Measurements from ENCODE around the gene CREG1.
"Not testable (repeated sequence)": the region's sequence is repeated elsewhere in the genome, so short reads cannot be mapped to it uniquely, and the experiment has no call there.

CREG1 gene

GRCh38 chr1:167553136-167554027 is at the start of gene CREG1:
Gene CREG1, minus strand, starts transcription at chr1:167553762.
- DNase-seq: peak; percentile 93

GRCh38 chr1:167602840-167603239 is 49.3 kb upstream of the CREG1 start:
- no peak for DNase-seq

DNA sequence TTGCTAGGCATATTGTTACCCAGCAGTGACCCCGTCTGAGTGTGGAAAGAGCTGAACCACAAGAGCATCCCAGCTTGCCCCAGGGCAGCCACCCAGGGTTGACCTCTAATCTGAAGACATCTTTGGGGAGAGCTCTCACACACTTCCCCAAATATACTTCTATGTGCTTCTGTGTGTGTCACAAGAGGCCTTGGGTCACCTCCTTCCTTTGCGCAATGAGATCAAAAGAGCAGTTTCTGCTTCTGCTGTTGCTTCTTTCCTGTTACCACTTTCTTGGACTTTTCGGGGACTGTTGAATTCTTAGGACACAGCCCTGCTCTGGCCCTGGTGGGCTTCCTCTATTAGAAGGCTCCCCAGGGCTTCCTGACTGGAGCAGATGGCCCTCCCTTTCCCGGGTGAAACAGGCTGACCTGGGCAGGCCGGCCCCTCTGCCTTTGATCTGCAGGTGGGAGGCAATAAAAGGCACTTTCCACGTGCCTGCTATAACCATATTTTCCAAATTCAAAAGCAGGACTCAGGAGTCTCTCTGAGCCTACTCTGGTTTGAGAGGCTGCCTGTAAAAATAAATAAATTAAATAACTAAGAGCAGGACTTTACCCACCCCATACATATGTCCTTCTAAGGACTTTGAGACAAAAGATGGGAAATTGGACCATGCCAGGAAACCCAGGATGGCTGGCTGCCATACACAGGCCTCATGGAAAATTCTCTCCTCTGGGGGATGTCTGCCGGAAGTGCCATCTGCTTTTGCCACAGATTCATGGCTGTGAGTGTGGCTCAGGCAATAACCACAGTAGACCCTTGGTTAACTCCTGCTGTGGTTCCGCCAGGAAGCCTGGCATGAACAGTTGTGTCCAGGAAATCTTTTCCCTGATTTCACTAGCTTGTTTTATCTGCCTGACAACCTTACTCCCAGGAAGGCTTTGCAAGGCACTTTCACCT is 48.2 kb upstream of the CREG1 start:
- peak; percentile 98 for DNase-seq

DNA sequence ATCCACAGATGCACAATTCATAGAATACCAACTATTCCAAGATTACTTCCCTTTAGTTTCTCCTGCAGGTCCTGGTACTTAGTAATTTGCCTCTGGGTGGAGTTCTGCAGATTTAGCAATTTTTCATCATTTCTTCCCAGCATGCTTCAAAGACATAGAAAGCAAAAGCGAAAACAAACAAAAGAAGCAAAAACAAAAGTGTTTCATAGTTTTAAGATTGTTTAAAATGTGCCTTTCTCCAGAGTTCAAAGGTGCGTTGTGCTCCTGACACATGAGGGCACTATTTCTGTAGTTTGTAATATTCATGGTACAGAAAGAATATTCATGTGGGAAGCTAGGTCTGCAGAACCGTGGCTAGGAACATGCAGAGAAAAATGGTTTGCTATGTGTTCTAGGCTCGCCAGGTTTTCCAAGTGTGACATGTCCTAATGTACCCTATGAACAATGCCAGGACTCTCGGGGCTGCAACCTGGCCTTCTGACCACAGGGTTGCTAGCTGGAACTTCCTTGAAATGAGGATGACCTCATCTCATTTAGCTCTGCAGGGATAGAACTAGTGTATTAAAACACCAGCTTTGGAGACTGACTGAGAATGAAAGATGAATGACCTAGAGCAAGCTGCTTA is 46.5 kb upstream of the CREG1 start:
- DNase-seq: peak; percentile 84

DNA sequence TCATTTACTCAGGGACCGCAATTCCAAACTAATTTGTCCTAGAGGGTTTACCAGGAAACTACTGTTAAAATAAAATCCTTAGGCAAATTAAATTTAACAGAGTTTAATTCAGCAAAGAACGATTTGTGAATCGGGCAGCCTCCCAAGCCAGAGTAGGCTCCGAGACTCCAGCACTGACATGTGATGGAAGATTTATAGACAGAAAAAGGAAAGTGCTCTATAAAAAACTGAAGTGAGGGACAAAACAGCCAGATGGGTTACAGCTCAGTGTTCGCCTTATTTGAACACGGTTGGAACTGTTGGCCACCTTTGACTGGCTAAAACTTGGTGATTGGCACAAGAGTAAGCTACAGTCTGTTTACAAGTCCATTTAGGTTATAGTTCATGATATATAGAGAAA is 41.3 kb upstream of the CREG1 start:
- DNase-seq: no peak

DNA sequence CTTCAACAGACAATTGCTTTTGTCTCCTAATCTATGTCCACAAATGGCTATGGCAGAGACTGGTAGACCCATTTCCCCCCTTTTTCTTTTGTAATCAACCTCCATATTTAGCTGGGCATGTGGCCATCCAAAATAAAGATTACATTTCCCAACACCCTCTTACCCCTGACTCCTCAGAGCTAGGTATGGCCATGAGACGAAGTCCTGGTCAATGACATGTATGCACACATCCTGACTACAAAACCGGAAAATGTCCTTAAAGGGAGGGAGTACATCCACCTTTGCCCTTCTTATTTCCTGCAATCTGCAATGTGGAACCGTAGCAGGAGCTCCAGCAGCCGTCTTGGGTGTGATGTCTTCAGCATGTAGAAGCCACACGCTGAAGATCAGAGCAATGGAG is 40.3 kb upstream of the CREG1 start:
- no peak for DNase-seq

- no peak for DNase-seq
These were observed 38.9 kb upstream of the CREG1 start for GRCh38 chr1:167592475-167592874.

DNA sequence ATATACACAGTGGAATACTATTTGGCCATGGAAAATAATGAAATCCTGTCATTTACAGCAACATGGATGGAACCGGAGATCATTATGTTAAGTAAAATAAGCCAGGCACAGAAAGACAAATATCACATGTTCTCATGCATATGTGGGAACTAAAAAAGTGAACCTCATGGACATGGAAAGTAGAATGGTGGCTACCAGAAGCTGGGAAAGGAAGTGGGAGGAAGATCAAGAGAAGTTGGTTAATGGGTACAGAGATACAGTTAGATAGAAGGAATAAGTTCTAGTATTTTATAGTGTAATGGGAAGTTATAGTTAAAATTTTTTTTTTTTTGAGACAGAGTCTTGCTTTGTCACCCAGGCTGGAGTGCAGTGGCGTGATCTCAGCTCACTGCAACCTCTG is 34.8 kb upstream of the CREG1 start:
- DNase-seq: peak; percentile 53

DNA sequence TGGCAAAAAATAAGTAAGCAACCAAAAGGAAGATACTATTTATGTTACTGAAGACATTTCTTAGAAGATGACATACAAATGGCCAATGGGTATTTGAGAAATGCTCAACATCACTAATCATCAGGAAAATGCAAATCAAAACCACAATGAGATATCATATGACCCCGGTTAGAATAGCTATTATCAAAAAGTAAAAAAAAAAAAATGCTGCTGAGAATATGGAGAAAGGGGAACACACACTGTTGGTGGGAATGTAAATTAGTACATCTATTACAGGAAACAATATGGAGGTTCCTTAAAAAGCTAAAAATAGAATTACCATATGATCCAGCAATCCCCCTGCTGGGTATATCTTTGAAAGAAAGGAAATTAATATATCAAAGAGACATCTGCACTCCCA is 34.3 kb upstream of the CREG1 start:
- DNase-seq: peak; percentile 59

DNA sequence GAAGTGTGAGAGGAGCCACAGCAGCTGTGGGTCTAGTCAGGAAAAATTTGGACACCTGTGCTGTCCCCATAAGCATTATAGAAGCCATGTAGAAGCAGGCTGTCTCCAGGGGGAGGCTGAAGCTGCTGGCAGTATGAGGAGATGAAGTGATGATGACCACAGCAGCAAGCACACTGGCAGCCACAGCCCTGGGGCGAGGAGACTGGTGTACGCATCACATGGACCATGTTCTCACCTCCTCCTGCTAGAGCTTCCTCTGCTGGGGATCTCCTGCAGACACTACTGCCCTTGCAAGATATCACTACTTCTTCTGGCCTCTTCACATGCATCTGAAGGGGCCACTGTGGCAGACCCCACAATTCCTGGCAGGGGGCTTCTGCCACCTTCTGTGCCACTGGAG is 33.8 kb upstream of the CREG1 start:
- DNase-seq: peak; percentile 31

- DNase-seq: no peak
These were observed 31.0 kb upstream of the CREG1 start for GRCh38 chr1:167584581-167584980.

DNA sequence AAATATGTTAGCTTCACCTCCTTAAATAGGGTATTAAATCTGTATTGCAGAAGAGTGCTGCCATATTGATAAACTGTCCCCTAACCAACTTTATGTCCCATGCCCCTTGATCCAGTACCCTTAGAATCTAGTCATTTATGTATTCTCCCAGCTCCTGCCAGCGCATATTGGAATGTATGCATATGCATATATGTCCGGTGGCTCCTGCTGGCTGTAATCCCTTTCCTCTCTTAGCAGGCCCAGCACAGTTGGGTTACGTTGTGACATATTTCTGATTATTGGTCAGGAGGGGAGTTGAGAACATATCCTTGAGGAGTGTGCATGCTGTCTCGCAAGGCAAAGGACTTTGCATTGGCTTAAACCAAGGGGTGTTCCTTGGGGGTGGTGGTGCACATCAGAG is 29.2 kb upstream of the CREG1 start:
- DNase-seq: no peak

DNA sequence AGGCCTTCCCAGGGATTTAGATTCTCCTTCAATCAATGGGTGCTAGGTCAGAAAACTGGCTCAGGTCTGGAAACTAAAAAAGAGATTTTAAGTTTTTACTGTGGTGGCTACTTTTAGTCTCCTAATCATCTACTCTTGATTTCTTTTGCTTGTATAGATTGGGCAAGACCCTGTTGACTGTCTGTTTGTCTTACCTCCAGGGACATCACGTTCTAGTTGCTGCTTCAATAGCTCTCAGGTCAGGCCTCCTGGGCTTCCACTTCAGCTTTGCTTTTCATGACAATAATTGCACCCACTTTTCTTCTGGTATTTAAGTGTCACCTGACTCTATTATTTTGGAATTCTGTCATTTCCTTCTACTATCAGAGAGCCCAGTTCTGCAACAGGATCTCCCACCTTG is 28.5 kb upstream of the CREG1 start:
- DNase-seq: no peak

GRCh38 chr1:167579986-167580385 is 26.4 kb upstream of the CREG1 start:
- DNase-seq: no peak

GRCh38 chr1:167578939-167579521 is 25.5 kb upstream of the CREG1 start:
- DNase-seq: no peak

DNA sequence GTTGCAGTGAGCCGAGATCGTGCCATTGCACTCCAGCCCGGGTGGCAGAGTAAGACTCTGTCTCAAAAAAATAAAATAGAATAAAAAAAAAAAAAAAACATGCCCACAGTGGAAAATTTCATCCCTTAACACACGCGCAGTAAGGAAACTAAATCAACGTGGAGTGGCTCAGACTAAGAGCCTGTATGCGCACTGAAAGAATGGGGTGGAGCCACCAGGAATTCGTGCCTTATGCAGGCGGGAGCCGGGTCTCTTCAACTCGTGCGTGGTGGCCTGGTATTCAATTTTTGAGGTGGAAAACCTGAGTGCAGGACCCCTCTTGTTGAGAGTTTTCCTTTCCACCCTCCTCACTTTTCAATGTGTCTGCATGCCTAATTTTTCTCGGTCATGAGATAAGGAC is 22.1 kb upstream of the CREG1 start:
- DNase-seq: no peak

- DNase-seq: no peak
These were observed 19.5 kb upstream of the CREG1 start for GRCh38 chr1:167573035-167573434.

DNA sequence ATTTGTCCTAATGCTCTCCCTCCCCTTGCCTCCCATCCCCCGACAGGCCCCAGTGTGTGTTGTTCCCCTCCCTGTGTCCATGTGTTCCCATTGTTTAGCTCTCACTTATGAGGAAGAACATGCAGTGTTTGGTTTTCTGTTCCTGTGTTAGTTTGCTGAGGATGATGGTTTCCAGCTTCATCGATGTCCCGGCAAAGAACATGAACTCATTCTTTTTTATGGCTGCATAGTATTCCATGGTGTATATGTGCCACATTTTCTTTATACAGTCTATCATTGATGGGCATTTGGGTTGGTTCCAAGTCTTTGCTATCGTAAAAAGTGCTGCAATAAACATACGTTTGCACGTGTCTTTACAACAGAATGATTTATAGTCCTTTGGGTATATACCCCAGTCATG is 17.1 kb upstream of the CREG1 start:
- not testable (repeated sequence) for DNase-seq

GRCh38 chr1:167567663-167568062 is 14.1 kb upstream of the CREG1 start:
- DNase-seq: no peak

- no peak for DNase-seq
These were observed 13.2 kb upstream of the CREG1 start for GRCh38 chr1:167566766-167567165.

- no peak for DNase-seq
These were observed 12.4 kb upstream of the CREG1 start for GRCh38 chr1:167565922-167566321.

DNA sequence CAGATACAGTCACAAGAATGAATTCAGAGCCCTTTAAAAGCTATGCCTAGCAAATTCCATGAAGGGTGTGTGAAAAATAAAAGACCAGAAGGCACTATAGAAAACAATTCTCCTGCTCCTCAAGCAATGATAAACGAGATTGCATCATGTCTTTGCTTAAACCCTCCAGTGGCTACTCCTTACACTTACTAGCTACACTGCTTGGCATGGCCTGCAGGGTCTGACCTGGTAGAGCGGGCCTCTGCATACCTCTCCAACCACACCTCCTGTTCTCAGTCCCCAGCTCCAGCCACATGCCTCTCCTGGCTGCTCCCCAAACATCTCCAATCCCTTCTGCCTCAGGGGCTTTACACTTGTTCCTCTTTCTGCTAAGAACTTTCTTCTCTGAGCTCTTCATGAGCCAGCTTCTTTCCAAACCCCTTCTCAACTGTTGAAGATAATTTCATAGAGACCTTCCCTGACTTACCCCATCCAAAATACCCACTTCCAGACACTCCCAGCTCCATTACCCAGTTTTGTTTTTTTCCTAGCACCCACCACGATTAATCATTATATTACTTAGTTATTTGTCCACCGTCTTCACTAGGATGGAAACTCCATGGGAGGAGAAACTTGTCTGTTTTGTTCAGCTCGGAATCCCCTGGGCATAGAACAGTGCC is 11.2 kb upstream of the CREG1 start:
- no peak for DNase-seq
